Fibroblast of skin of abdomen (primary cell): ENCODE data around the gene NEAT1.
"Not testable (repeated sequence)": the region's sequence is repeated elsewhere in the genome, so short reads cannot be mapped to it uniquely, and the experiment has no call there.

Source experiments
- DNase-seq: peaks from one replicate; pipeline ENCODE4 v3.0.0-alpha.2; 2013

The NEAT1 gene

GRCh38 chr11:65452806-65453490 lies 30.4 kb downstream of the NEAT1 start:
- DNase-seq: peak; percentile 94

GRCh38 chr11:65454311-65454695 lies 31.7 kb downstream of the NEAT1 start:
- peak; percentile 73 for DNase-seq

DNA sequence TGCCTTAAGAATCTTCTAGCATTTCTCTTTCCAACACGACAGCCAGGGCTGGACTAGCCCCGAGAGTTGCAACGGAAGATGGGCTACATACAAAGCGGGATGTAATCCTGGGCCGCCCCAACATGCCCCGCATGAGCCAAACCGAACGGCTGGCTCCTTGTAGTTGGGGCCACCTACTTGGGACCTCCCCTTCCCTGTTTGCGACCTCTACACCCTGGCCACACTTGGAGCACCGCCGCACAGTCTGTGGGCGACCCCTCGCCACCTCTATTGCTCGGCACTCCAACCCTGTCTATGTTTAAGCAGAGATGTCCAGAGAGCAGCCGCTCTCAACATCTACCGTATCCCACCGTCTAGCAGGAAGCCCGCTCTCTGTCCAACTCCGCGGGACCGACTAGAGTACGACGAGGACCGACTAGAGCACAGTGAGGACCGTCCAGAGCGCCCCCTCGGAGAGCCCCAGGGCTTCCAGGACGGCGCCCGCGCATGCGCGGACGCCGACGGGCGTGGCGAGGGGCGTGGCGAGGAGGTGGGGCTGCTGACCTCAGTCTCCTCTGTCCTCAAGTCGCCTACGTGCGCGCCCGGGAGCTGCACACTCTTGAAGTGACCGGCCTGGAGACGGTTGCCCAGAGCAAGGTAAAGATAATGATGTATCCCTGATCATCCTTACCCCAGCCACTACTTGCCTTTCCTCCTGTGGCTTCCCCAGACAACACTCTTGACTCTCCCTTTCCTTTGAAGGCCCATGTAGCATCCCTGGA lies 32.3 kb downstream of the NEAT1 start:
- peak; percentile 83 for DNase-seq

DNA sequence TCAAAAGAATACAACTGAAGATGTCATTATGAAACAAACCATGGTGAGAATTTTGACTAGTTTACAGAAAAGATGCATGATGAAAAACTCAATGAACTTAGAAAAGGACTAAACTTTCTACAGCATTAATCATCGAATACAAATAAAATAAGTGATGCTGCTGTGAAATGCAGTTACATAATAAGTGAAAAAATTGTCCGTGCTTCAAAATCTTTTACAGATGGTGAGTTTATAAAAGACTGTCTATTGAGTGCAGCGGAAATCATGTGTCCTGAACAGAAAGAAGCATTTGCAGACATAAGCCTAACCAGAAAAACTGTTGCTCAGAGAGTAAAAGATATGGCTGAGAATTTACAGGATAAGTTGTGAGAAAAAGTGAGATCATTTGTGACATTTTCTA lies 33.8 kb downstream of the NEAT1 start:
- DNase-seq: peak; percentile 59

- no peak for DNase-seq
These were observed 37.0 kb downstream of the NEAT1 start for GRCh38 chr11:65459552-65459951.

- not testable (repeated sequence) for DNase-seq
These were observed 42.9 kb downstream of the NEAT1 start for GRCh38 chr11:65465471-65465870.

DNA sequence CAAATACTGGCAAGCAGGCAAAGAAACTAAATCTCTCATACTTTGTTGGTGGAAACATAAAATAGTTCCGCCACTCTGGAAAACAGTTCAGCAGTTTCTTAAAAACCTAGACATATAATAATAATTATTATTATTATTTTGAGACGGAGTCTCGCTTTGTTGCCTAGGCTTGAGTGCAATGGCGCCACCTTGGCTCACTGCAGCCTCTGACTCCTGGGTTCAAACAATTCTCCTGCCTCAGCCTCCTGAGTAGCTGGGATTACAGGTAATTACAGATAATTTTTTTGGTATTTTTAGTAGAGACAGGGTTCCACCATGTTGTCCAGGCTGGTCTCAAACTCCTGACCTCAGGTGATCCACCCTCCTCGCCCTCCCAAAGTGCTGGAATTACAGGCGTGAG lies 44.7 kb downstream of the NEAT1 start:
- not testable (repeated sequence) for DNase-seq

DNA sequence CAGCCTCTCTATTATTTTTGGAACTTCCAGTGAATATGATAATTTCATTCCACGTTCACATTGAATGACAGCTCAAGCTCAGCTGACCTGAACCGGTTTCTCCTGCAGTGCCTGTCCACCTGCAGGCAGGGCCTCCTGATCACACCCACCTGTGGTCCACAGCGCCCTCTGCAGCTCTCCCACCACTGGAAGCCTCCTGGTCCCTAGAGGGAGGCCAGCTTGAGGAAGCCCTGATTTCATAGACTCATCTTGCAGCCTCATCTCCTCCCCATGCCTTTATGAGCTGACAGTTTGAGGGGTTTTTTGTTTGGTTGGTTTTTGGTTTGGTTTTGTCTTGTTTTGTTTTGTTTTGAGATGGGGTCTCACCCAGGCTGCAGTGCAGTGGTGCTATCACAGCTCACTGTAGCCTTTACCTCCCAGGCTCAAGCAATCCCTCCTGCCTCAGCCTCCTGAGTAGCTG lies 46.3 kb downstream of the NEAT1 start:
- no peak for DNase-seq

DNA sequence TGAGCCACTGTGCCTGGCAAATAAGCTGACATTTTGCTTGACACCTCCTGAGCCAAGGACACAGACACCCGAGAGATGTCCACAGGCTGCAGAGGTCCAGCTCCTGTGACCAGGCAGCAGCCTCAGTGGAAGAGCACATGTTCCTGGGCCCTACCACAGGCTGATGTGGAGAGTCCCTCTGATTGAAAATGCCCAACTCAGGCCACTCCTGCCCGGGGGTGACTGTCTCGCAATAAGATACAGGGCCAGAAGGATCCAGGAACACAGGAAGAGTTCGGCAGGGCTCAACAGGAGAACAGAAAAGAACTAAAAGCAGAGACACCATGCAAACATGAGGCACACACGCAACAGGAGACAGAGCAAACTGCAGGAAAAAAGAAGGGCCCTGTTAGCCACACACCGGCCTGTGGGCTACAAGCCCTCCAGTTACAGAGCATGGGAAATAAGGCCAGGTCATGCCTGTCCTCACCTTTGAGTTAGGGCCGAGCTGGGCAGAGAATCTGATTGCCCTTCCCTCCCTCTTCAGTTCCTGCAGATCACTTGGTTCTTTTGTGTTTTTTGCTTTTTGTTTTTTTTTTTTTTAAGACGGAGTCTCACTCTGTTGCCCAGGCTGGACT lies 47.9 kb downstream of the NEAT1 start:
- no peak for DNase-seq

DNA sequence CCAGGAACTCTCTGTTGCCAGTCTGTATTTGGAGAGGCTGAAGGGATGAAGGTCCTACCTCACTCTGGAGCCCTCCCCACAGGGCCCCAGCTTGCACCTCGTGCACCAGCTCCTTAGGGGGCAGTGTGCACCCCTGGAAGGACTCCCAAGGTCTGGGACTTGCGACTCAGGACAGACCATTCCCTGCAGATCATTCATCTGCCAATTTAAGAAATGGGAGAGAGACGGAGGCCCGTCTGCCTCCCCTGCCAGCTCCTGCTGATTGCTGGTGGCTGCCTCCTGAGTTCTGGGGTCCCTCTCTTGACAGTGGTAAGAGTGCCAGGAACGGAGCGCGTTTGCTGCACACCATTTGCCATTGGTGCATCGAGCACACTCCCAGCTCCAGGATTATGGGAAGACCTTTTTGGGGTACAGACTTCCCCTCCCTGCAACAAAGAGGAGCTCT lies 48.9 kb downstream of the NEAT1 start:
- DNase-seq: peak; percentile 77

GRCh38 chr11:65472588-65473277 lies 50.1 kb downstream of the NEAT1 start:
- DNase-seq: not testable (repeated sequence)

DNA sequence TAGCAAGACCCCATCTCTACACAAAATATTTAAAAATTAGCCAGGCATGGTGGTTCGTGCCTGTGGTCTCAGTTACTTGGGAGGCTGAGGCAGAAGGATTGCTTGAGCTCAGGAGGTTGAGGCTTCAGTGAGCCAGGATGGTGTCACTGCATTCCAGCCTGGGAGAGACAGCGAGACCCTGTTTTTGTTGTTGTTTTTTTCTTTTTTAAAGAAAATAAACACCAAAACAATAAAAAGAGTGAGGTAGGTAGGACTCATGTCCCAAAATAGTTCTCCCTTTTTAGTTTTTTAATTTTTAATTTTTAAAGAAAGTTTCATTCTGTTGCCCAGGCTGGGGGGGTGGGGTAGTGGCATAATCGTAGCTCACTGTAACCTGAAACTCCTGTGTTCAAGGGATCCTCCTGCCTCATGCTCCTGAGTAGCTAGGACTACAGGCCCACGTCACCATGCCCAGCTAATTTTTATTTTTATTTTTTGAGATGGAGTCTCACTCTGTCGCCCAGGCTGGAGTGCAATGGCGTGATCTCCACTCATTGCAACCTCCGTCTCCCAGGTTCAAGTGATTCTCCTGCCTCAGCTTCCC lies 50.8 kb downstream of the NEAT1 start:
- DNase-seq: no peak

DNA sequence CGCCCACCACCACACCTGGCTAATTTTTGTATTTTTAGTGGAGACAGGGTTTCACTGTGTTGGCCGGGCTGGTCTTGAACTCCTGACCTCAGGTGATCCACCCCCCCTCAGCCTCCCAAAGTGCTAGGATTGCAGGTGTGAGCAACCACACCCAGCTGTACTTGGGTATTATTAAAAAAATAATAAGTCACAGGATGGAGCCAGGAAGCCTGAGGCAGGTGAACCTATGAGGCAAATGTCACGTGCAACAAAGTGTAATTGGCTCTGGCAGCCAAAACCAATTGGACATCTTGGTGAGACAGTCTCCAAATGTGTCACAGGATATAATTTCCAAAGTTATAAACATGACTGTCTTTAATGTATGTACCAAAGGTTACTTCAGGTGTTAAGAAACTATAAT lies 52.3 kb downstream of the NEAT1 start:
- no peak for DNase-seq

- no peak for DNase-seq
These were observed 54.1 kb downstream of the NEAT1 start for GRCh38 chr11:65476632-65477148.

DNA sequence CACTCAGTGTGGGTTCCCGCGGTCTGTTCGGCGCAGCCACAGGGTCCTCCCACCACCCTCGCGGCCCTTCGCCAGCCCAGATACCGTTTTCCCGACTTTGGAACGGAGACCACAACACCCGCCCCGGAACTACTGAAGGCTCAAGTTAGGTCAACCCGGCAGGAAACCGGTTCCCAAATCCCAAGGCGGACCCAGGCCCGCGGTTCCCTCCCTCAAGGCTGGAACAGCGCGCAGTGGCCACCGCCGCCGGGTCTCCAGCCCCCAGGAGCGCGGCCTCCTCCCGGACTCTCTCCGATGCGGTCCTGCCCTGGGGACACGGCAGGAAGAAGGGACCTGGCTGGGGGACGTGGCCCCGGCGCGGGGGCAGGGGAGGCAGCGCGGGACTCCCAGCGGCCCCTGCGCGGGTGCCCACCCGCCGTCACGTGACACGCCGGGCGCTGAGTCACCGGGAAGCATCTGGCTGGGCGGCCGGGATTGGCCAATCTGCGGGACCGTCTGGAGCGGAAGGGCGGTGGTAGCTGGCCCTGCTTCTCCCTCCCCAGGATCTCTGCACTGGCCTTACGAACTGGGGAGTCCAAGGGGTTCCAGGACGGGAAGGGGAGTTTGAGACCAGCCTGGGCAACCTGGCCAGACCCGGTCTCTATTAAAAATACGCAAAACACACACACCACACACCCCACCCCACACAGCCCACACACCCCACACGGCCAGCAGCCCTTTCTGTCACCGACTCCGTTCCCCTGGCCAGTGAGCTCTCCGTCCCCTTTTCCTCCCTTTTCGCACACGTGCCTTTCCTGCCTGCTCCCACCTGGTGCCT lies 54.8 kb downstream of the NEAT1 start:
- DNase-seq: peak; percentile 95

DNA sequence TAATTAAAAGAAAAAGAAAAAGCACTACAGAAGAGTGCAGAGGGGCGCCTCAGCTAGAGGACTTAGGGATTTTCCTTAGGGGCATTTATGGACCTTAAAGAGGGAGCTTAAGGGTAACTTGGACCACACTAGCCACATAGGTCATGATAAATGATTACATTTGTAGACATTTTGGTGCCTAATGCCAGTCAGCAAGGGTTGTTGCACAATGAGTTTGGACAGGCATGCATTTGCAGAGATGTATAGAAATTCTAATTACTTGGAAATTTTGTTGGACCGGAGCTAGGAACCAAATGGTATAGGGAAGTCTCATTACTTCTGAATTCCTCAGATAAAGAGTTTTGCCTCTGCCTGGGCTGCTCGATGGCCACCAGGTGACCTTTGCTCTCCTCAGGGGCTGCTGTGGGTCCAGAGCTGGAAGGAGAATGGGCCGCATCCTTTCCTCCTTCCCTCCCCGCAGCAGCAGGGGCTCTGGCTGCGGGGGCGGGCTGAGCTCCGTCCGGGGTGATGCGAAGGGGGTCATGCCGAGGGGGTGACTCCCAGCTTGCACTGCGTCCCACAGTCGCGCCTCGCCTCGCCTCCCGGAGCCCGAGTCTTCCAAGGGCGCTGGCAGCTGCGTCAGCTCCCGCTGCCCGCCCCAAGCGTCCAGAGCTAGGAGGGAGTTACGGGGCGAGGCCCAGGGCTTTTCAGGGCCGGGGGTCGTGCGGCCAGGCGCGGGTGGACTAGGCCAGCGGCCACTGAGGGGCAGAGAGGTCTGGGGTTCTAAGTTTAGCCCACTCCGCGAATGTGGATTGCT lies 56.0 kb downstream of the NEAT1 start:
- peak; percentile 42 for DNase-seq

DNA sequence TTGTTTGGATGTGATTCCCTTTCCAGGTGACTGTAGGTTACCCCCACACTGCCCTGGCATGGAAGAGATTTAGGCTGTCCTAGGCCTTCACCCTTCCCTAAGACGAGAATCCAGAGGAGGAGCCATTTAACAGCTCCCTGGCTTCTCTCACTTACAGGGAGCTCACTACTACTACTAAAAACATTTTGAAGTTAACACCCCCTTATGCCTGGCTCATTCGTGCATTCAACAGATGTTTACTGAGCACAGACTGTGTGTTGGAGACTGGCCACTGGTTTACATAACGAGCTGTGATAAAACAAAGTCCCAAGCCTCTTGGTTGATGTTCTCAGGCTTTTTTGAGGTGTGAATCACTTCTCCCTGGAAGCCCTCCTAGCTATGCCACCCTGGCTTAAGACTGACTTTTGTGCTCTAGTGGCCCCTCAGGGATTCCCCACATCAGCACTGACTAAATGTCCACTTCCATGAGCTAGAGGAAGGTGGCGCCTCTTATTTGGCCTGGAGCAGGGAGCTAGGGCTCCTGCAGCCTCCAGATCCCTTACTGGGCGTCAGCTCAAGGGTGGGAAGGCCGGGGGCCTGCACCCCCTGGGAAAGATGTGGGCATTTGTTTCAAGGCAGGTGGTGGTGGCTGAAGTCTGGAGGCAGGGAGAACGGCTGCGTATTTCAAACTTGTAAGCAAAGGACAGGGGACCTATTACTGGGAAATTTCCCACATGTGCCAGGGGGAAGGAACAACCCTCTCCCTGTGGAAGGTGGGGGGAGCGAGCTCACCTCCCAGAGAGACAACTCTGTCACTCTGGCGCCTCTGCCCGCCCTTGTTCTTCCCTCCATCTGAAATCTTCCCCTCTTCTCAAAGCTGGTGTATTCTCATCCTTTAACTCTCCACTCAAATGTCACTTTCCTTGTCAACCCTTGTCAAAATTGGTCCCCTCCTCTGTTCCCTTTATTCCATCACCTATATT lies 56.9 kb downstream of the NEAT1 start:
- DNase-seq: peak; percentile 72

DNA sequence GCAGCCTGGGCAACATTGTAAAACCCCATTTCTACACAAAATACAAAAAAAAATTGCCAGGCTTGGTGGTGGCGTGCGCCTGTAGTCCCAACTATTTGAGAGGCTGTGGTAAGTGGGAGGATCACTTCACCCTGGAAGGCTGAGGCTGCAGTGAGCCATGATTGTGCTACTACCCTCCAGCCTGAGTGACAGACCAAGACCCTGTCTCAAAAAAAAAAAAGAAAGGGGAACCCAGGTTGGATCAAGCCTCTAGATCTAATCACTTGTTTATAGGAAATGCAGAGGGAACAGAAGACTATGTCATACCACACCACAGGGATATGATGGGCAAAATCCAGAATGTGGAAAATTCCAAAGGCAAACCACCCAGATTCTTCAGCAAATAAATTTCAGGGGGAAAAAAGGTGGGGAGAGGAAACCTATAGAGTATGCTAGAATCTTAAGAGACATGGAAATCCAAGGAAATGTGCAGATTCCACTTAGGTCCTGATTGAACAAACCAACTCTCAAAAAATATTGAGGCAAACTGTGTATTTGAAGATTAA lies 59.8 kb downstream of the NEAT1 start:
- peak; percentile 32 for DNase-seq

DNA sequence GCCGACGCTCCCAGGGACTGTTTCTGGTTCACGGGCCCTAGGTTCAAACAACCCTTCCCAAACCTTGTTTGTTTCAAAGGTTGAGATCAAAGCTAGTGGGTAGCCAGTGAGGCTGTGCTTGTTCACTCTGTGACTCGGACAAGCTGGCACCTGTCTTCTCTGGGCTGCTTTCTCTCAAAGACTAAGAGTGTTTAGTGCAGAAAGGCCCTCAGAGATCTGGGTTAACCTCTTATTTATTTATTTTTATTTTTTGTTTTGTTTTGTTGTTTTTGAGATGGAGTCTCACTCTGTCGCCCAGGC lies 63.3 kb downstream of the NEAT1 start:
- DNase-seq: no peak
